HG03378 (cell line): ENCODE results near the gene PPP1R3G.
"Not testable (repeated sequence)": the region's sequence is repeated elsewhere in the genome, so short reads cannot be mapped to it uniquely, and the experiment has no call there.

Source experiments
- ATAC-seq: cut with Tn5 transposase; IDR thresholded peaks from one replicate; pipeline ENCODE4 v1.9.1; 2021; ENCODE audit warnings: mild to moderate bottlenecking, moderate library complexity; ENCODE audit not compliant: unreplicated experiment

Gene PPP1R3G

GRCh38 chr6:5084781-5085647, at the start of gene PPP1R3G:
Gene PPP1R3G (plus strand): TSS chr6:5085341. CDS start chr6:5085486, 145 bp downstream.
- ATAC-seq = peak; percentile 58

GRCh38 chr6:5036269-5036668, 48.9 kb upstream of the PPP1R3G start:
- ATAC-seq = no peak

- ATAC-seq = no peak
Observed at GRCh38 chr6:5041955-5042354, 43.2 kb upstream of the PPP1R3G start.

- no peak for ATAC-seq
Observed at GRCh38 chr6:5042436-5042835, 42.7 kb upstream of the PPP1R3G start.

- no peak for ATAC-seq
Observed at GRCh38 chr6:5044866-5045265, 40.3 kb upstream of the PPP1R3G start.

GRCh38 chr6:5045416-5045815, 39.7 kb upstream of the PPP1R3G start:
- no peak for ATAC-seq

GRCh38 chr6:5046430-5046829, 38.7 kb upstream of the PPP1R3G start:
- no peak for ATAC-seq

GRCh38 chr6:5050009-5050408, 35.1 kb upstream of the PPP1R3G start:
- no peak for ATAC-seq

GRCh38 chr6:5051394-5051793, 33.7 kb upstream of the PPP1R3G start:
- no peak for ATAC-seq

GRCh38 chr6:5053038-5053437, 32.1 kb upstream of the PPP1R3G start:
- no peak for ATAC-seq

- no peak for ATAC-seq
Observed at GRCh38 chr6:5053864-5054244, 31.3 kb upstream of the PPP1R3G start.

- ATAC-seq = no peak
Observed at GRCh38 chr6:5054245-5054873, 30.8 kb upstream of the PPP1R3G start.

GRCh38 chr6:5055118-5055517, 30.0 kb upstream of the PPP1R3G start:
- no peak for ATAC-seq

- no peak for ATAC-seq
Observed at GRCh38 chr6:5058254-5058653, 26.9 kb upstream of the PPP1R3G start.

GRCh38 chr6:5059036-5059896, 25.9 kb upstream of the PPP1R3G start:
- ATAC-seq = no peak

- ATAC-seq = not testable (repeated sequence)
Observed at GRCh38 chr6:5060439-5060838, 24.7 kb upstream of the PPP1R3G start.

GRCh38 chr6:5061152-5061551, 24.0 kb upstream of the PPP1R3G start:
- ATAC-seq = no peak

- ATAC-seq = no peak
Observed at GRCh38 chr6:5063617-5064016, 21.5 kb upstream of the PPP1R3G start.

- no peak for ATAC-seq
Observed at GRCh38 chr6:5066456-5067093, 18.6 kb upstream of the PPP1R3G start.

- ATAC-seq = no peak
Observed at GRCh38 chr6:5067305-5067704, 17.8 kb upstream of the PPP1R3G start.
